ENCODE data around the gene APOD. TPM values are rescaled to one million over a fixed set of nuclear protein-coding genes. Genes with fewer than 3 reads are reported as not detected.

The APOD gene
- total RNA-seq, 4 donors from 2014 or later = 8.5 to 924 (median 281) TPM

GRCh38 chr3:195546130-195546560 is 37.6 kb downstream of the APOD start:
- peak overlapping the region; percentile 68 to 77 for H3K27ac ChIP-seq
- peaks cover 0 to 5% of the 10 kb centered on the region in 2 donors for H3K4me1 ChIP-seq
- H3K36me3 ChIP-seq = no peaks in the 10 kb centered on the region
- H3K9me3 ChIP-seq = no peaks in the 10 kb centered on the region
- no peaks in the 10 kb centered on the region for H3K27me3 ChIP-seq
- peak; percentile 54 to 80 for DNase-seq
- intact Hi-C loops (cut with DNase I; ENCODE audit: low total_unique reads) = no loop called here
- no peak for TF ChIP-seq CTCF (IDR thresholded peaks at IDR 0.05)
- TF ChIP-seq POLR2A (IDR thresholded peaks at IDR 0.05) = no peak
- H3K4me3 ChIP-seq = peak overlapping the region in 1 of 2 donors; percentile 2

- Histone ChIP-seq H3K4me3 (no peak overlapping the region), H3K27me3 (no peaks in the 10 kb centered on the region), H3K4me1 (peaks cover 6 to 10% of the 10 kb centered on the region in 2 donors), H3K36me3 (no peaks in the 10 kb centered on the region), H3K27ac (peak overlapping the region in 1 of 2 donors; percentile 88), H3K9me3 (no peaks in the 10 kb centered on the region)
- DNase-seq = peak; percentile 23 to 51
- intact Hi-C loops (cut with DNase I; ENCODE audit: low total_unique reads) = no loop called here
- TF ChIP-seq POLR2A (IDR thresholded peaks at IDR 0.05) (no peak), CTCF (IDR thresholded peaks at IDR 0.05) (no peak)
Observed at GRCh38 chr3:195544634-195545033, 39.1 kb downstream of the APOD start.

- peak in 1 of 2 donors; percentile 22 for DNase-seq
- Histone ChIP-seq H3K27ac (peak overlapping the region; percentile 88 to 90), H3K4me3 (no peak overlapping the region), H3K4me1 (peaks cover 6 to 10% of the 10 kb centered on the region in 2 donors), H3K9me3 (no peaks in the 10 kb centered on the region), H3K27me3 (no peaks in the 10 kb centered on the region), H3K36me3 (no peaks in the 10 kb centered on the region)
- no peak for TF ChIP-seq POLR2A (IDR thresholded peaks at IDR 0.05)
- no peak for TF ChIP-seq CTCF (IDR thresholded peaks at IDR 0.05)
- intact Hi-C loops (cut with DNase I; ENCODE audit: low total_unique reads) = no loop called here
Observed at GRCh38 chr3:195544230-195544536, 39.6 kb downstream of the APOD start.

GRCh38 chr3:195543500-195544229 is 40.1 kb downstream of the APOD start:
- H3K27ac ChIP-seq = peak overlapping the region; percentile 88 to 90
- peaks cover 6 to 10% of the 10 kb centered on the region in 2 donors for H3K4me1 ChIP-seq
- TF ChIP-seq CTCF (IDR thresholded peaks at IDR 0.05) (no peak), POLR2A (IDR thresholded peaks at IDR 0.05) (no peak)
- H3K27me3 ChIP-seq = no peaks in the 10 kb centered on the region
- H3K9me3 ChIP-seq = no peaks in the 10 kb centered on the region
- peak in 1 of 2 donors; percentile 38 for DNase-seq
- peak overlapping the region; percentile 78 to 98 for H3K4me3 ChIP-seq
- intact Hi-C loops (cut with DNase I; ENCODE audit: low total_unique reads) = no loop called here
- no peaks in the 10 kb centered on the region for H3K36me3 ChIP-seq

GRCh38 chr3:195542698-195543499 is 40.8 kb downstream of the APOD start, which contains the start of gene PPP1R2:
Gene PPP1R2 (minus strand): TSS chr3:195543325. CDS start chr3:195543025, 300 bp downstream.
- intact Hi-C loops (cut with DNase I; ENCODE audit: low total_unique reads) = no loop called here
- H3K27me3 ChIP-seq = no peaks in the 10 kb centered on the region
- peak within 1 kb of the TSS; percentile 88 to 90 for H3K27ac ChIP-seq
- H3K4me3 ChIP-seq = peak within 1 kb of the TSS; percentile 78 to 98
- no peaks in the 10 kb centered on the region for H3K9me3 ChIP-seq
- H3K36me3 ChIP-seq = no peaks in the 10 kb centered on the region
- TF ChIP-seq CTCF (IDR thresholded peaks at IDR 0.05) = no peak
- TF ChIP-seq POLR2A (IDR thresholded peaks at IDR 0.05) = peak; percentile 95 to 98
- DNase-seq = peak; percentile 91 to 92
- peaks cover 6 to 10% of the 10 kb centered on the region in 2 donors for H3K4me1 ChIP-seq
